Esophagus squamous epithelium (tissue), 4 donors: Measurements from ENCODE around the gene SHLD3.

Source experiments
- POLR2A ChIP-seq, 4 donors: fragments of 450-650 bp; IDR thresholded peaks; one replicate each; pipeline ENCODE4 v1.6.1; 2017; ENCODE audit warnings: antibody characterized with exemption in 4 of 4, mild to moderate bottlenecking in 4 of 4, moderate library complexity in 3 of 4
- TF ChIP-seq, protein P1 (sequence below), 6 experiments: fragments of 450-650 bp in 4 of 6; fragments of 200-600 bp in 2 of 6; sonication (generic) in 2 of 6; IDR thresholded peaks; one replicate each; pipeline ENCODE4 v1.5.1; 2016 to 2019; ENCODE audit warnings: antibody characterized with exemption in 6 of 6, mild to moderate bottlenecking in 4 of 6, moderate library complexity in 4 of 6

DNA sequence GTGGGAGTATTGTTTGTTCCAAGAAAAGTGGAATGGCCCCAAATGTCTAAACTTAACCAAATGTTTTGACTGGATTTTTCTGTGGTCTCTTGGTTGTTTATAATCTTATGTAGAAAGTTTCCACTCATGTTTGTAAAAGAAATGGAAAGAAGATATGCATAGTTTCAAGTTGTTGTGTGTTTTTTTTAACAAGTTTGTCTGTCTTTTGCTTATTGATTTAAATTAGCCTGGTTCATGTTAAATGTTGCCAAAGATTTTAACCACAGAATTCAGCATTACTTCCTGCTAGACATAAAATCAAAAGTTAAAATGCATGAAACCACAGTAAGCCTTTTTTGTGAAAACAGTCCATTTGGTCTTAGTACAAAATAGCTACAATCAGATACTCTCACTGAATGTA is 47.7 kb upstream of the SHLD3 start:
- TF ChIP-seq, protein P1, sequence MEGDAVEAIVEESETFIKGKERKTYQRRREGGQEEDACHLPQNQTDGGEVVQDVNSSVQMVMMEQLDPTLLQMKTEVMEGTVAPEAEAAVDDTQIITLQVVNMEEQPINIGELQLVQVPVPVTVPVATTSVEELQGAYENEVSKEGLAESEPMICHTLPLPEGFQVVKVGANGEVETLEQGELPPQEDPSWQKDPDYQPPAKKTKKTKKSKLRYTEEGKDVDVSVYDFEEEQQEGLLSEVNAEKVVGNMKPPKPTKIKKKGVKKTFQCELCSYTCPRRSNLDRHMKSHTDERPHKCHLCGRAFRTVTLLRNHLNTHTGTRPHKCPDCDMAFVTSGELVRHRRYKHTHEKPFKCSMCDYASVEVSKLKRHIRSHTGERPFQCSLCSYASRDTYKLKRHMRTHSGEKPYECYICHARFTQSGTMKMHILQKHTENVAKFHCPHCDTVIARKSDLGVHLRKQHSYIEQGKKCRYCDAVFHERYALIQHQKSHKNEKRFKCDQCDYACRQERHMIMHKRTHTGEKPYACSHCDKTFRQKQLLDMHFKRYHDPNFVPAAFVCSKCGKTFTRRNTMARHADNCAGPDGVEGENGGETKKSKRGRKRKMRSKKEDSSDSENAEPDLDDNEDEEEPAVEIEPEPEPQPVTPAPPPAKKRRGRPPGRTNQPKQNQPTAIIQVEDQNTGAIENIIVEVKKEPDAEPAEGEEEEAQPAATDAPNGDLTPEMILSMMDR (IDR thresholded peaks at IDR 0.05): no peak
- no peak for TF ChIP-seq POLR2A (IDR thresholded peaks at IDR 0.05)
